CD14-positive monocyte (primary cell): ENCODE results near the gene SPATA17. TPM values are rescaled to one million over a fixed set of nuclear protein-coding genes. Genes with fewer than 3 reads are reported as not detected.

Experiments
- DNase-seq, 3 donors: peaks; one replicate each; pipeline ENCODE4 v3.0.0-alpha.2; 2011 to 2022
- H2AFZ ChIP-seq: 2 replicates; pipeline ENCODE4 v1.6.0; 2012; ENCODE audit warnings: mild to moderate bottlenecking, low read depth, low read length, inconsistent platforms; ENCODE audit not compliant: insufficient read depth, poor library complexity, severe bottlenecking
- H3K27ac ChIP-seq, 2 donors: 1 replicate in 1 of 2; 2 replicates in 1 of 2; pipeline ENCODE4 v1.5.1; 2012 to 2013; ENCODE audit warnings: low read length in 2 of 2, control low read depth in 1 of 2, inconsistent platforms in 1 of 2, low read depth in 1 of 2, mild to moderate bottlenecking in 1 of 2
- H3K27me3 ChIP-seq, 2 donors: one replicate each; pipeline versions ENCODE4 v1.6.0 to v1.6.1; 2011 to 2013; ENCODE audit warnings: low read length in 2 of 2; ENCODE audit not compliant: control insufficient read depth in 2 of 2, insufficient read depth in 2 of 2
- H3K36me3 ChIP-seq, 2 donors: replicated peaks in 1 of 2; 1 replicate in 1 of 2; 2 replicates in 1 of 2; pipeline versions ENCODE4 v1.5.1 to v1.6.1; 2012 to 2013; ENCODE audit warnings: low read length in 2 of 2, control low read depth in 1 of 2, inconsistent platforms in 1 of 2, mild to moderate bottlenecking in 1 of 2; ENCODE audit not compliant: insufficient read depth in 2 of 2, control insufficient read depth in 1 of 2
- H3K4me1 ChIP-seq, 2 donors: 1 replicate in 1 of 2; 2 replicates in 1 of 2; pipeline versions ENCODE4 v1.5.1 to v1.6.1; 2012 to 2013; ENCODE audit warnings: low read length in 2 of 2, control low read depth in 1 of 2, inconsistent platforms in 1 of 2, mild to moderate bottlenecking in 1 of 2, moderate library complexity in 1 of 2; ENCODE audit not compliant: insufficient read depth in 2 of 2, control insufficient read depth in 1 of 2
- H3K4me2 ChIP-seq: replicated peaks from 2 replicates; pipeline ENCODE3; 2012; ENCODE audit warnings: low read length, moderate library complexity, mild to moderate bottlenecking; ENCODE audit not compliant: poor library complexity, severe bottlenecking; ENCODE audit errors: extremely low read depth
- H3K4me3 ChIP-seq, 3 experiments: fragments of 200-600 bp in 1 of 3; sonication (generic) in 1 of 3; replicated peaks in 1 of 3; 1 replicate in 2 of 3; 2 replicates in 1 of 3; pipeline ENCODE4 v1.5.1; 2011 to 2013; ENCODE audit warnings: low read length in 3 of 3, mild to moderate bottlenecking in 3 of 3, control low read depth in 2 of 3, low read depth in 2 of 3, inconsistent platforms in 1 of 3, moderate library complexity in 1 of 3
- H3K79me2 ChIP-seq: 2 replicates; pipeline ENCODE4 v1.6.0; 2012; ENCODE audit warnings: mild to moderate bottlenecking, control low read depth, inconsistent platforms, low read length, moderate library complexity; ENCODE audit not compliant: insufficient read depth
- H3K9ac ChIP-seq: 2 replicates; pipeline ENCODE4 v1.6.0; 2017; ENCODE audit warnings: low read length, mild to moderate bottlenecking; ENCODE audit not compliant: insufficient read depth, poor library complexity, severe bottlenecking
- H3K9me3 ChIP-seq, 2 donors: replicated peaks in 1 of 2; 1 replicate in 1 of 2; 2 replicates in 1 of 2; pipeline versions ENCODE4 v1.5.1 to v1.6.1; 2012 to 2013; ENCODE audit warnings: low read length in 2 of 2, control low read depth in 1 of 2; ENCODE audit not compliant: control insufficient read depth in 1 of 2, insufficient read depth in 1 of 2
- H4K20me1 ChIP-seq: 2 replicates; pipeline ENCODE4 v1.6.0; 2012; ENCODE audit warnings: mild to moderate bottlenecking, low read length, control low read depth, moderate library complexity; ENCODE audit not compliant: insufficient read depth
- H3K27ac Mint-ChIP-seq, 7 donors: one replicate each; pipeline ENCODE4 v1.8.0; 2020; ENCODE audit warnings: mild to moderate bottlenecking in 7 of 7, mixed read lengths in 7 of 7, moderate library complexity in 6 of 7, inconsistent platforms in 2 of 7
- H3K27me3 Mint-ChIP-seq, 3 donors: one replicate each; pipeline ENCODE4 v1.8.0; 2021 to 2022; ENCODE audit warnings: low read depth in 3 of 3, mild to moderate bottlenecking in 3 of 3, mixed read lengths in 3 of 3, moderate library complexity in 3 of 3, inconsistent platforms in 1 of 3
- H3K36me3 Mint-ChIP-seq, 2 donors: one replicate each; pipeline ENCODE4 v1.8.0; 2020; ENCODE audit warnings: mixed read lengths in 2 of 2, inconsistent platforms in 1 of 2, mild to moderate bottlenecking in 1 of 2
- H3K4me1 Mint-ChIP-seq: one replicate; pipeline ENCODE4 v1.8.0; 2020; ENCODE audit warnings: mild to moderate bottlenecking, mixed read lengths
- H3K4me3 Mint-ChIP-seq, 2 donors: one replicate each; pipeline ENCODE4 v1.8.0; 2020; ENCODE audit warnings: mild to moderate bottlenecking in 2 of 2, mixed read lengths in 2 of 2, moderate library complexity in 1 of 2
- H3K9me3 Mint-ChIP-seq, 7 donors: one replicate each; pipeline ENCODE4 v1.8.0; 2020 to 2022; ENCODE audit warnings: mixed read lengths in 7 of 7, mild to moderate bottlenecking in 6 of 7, moderate library complexity in 6 of 7, inconsistent platforms in 2 of 7
- CTCF ChIP-seq: fragments of 200-600 bp; IDR thresholded peaks from one replicate; pipeline ENCODE4 v1.8.0; 2022; ENCODE audit warnings: antibody characterized with exemption, mild to moderate bottlenecking
- WGBS: methylation state at CpG from one replicate; pipeline ENCODE4 v1.1.5; 2013; ENCODE audit warnings: missing lambda C conversion rate; ENCODE audit not compliant: insufficient coverage; 5-methylcytosine and 5-hydroxymethylcytosine counted together
- intact Hi-C, 2 donors: fragments of 100-400 bp; cut with micrococcal nuclease; formaldehyde crosslinking; loops; one replicate each; pipeline versions ENCODE4 v1.15.0 to v1.15.1; 2023
- polyA plus RNA-seq, 3 donors: library from polyadenylated mRNA; depleted of rRNA in 1 of 3; unstranded in 2 of 3; stranded (reverse) in 1 of 3; fragments of 300-500 nt in 2 of 3; fragments of >200 nt in 1 of 3; fragmentation: Illumina TruSeq in 2 of 3; gene quantifications; 1 replicate in 2 of 3; 2 replicates in 1 of 3; pipeline ENCODE4 v1.2.3, GENCODE V29; 2012 to 2021

The SPATA17 gene
- polyA plus RNA-seq, 3 donors: 0.28 TPM; not detected in 2

- no peaks in the 10 kb centered on the region for H3K4me1 Mint-ChIP-seq
- Histone ChIP-seq H2AFZ (no peak overlapping the region), H3K4me2 (no peak overlapping the region), H3K36me3 (no peaks in the 10 kb centered on the region), H3K9ac (no peak overlapping the region), H3K4me3 (no peak overlapping the region), H3K4me1 (no peaks in the 10 kb centered on the region), H3K27me3 (no peaks in the 10 kb centered on the region), H3K9me3 (peaks cover 0 to 3% of the 10 kb centered on the region in 2 donors), H3K79me2 (no peaks in the 10 kb centered on the region), H4K20me1 (no peaks in the 10 kb centered on the region), H3K27ac (no peak overlapping the region)
- no peak overlapping the region for H3K27ac Mint-ChIP-seq
- H3K36me3 Mint-ChIP-seq: no peaks in the 10 kb centered on the region
- no peak for TF ChIP-seq CTCF
- no peak for DNase-seq
- intact Hi-C loops: no loop called here
- peaks cover 0 to 12% (median 3%) of the 10 kb centered on the region in 7 donors for H3K9me3 Mint-ChIP-seq
- WGBS: no CpG with 5 or more reads among the region's 2 CpGs
- H3K4me3 Mint-ChIP-seq: no peak overlapping the region
- H3K27me3 Mint-ChIP-seq: no peaks in the 10 kb centered on the region
Measured at GRCh38 chr1:217791091-217791490, 159.9 kb downstream of the SPATA17 start.

DNA sequence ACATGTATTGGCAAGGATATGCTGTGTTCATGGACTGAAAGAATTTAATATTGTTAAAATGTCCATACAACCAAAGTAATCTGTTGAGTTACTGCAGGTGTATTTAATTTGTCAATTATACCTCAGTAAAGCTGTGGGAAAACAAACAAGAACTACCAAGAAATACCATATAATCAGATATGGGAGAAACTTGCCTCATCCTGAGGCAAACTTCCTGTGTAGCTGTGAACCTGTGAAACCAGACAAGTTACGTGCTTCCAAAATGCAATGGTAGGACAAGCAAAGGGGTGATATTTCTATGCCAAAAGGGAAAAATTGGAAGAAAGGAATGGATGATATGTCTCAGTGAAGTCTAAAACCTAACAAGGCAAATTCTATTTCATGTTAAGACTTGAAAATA lies 174.6 kb downstream of the SPATA17 start:
- peaks cover 0 to 4% of the 10 kb centered on the region in 2 donors for H3K9me3 ChIP-seq
- peaks cover 0 to 13% (median 7%) of the 10 kb centered on the region in 7 donors for H3K9me3 Mint-ChIP-seq
- no CpG with 5 or more reads among the region's 1 CpG for WGBS
- no peak overlapping the region for H3K27ac ChIP-seq
- H3K36me3 Mint-ChIP-seq: no peaks in the 10 kb centered on the region
- no peak overlapping the region for H3K4me3 ChIP-seq
- H3K79me2 ChIP-seq: no peaks in the 10 kb centered on the region
- H3K4me3 Mint-ChIP-seq: no peak overlapping the region
- peaks cover 0 to 3% (median 1%) of the 10 kb centered on the region in 3 donors for H3K27me3 Mint-ChIP-seq
- no peak overlapping the region for H3K4me2 ChIP-seq
- DNase-seq: no peak
- no peak overlapping the region for H3K27ac Mint-ChIP-seq
- H3K27me3 ChIP-seq: no peaks in the 10 kb centered on the region
- no peaks in the 10 kb centered on the region for H3K4me1 Mint-ChIP-seq
- H3K4me1 ChIP-seq: no peaks in the 10 kb centered on the region
- TF ChIP-seq CTCF: no peak
- intact Hi-C loops: no loop called here
- no peaks in the 10 kb centered on the region for H4K20me1 ChIP-seq
- H3K36me3 ChIP-seq: no peaks in the 10 kb centered on the region
- no peak overlapping the region for H3K9ac ChIP-seq
- no peak overlapping the region for H2AFZ ChIP-seq
